ENCODE results near the gene IFNA21. TPM values are rescaled to one million over a fixed set of nuclear protein-coding genes. Genes with fewer than 3 reads are reported as not detected.

The IFNA21 gene
- total and polyA plus RNA-seq, 2 of the 4 experiments (the other 2 are of a cell fraction), result not detected

DNA sequence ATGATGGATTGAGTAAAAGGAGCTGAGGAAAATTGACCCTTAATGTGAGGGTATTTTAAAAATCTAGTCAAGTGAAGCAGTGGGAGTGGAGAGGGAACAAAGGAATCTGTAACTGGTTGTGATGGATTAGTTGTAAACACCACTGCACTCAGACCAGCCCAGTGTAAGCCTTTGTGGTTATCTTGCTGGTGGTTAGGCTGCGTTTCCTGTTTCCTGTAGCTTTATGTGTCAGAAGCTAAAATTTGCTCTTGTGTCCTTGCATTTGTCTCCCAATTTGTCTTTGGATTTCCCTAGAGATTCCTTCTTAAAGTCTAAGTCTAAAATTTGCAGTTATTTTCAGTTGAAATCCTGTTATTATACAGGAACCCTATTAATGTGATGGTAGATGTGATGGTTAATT is 6.3 kb downstream of the IFNA21 start:
- H3K27ac ChIP-seq (ENCODE audit: insufficient read depth, low read length), result no peak overlapping the region
- in situ Hi-C loops (cut with MboI; ENCODE audit: low sequenced_read_pairs), result no loop called here

More for the DNA sequence above, 6.3 kb downstream of the IFNA21 start:
- TF ChIP-seq CHD1 (IDR thresholded peaks at IDR 0.05; ENCODE audit: low read depth, low read length), result no peak
- TF ChIP-seq, protein P1, sequence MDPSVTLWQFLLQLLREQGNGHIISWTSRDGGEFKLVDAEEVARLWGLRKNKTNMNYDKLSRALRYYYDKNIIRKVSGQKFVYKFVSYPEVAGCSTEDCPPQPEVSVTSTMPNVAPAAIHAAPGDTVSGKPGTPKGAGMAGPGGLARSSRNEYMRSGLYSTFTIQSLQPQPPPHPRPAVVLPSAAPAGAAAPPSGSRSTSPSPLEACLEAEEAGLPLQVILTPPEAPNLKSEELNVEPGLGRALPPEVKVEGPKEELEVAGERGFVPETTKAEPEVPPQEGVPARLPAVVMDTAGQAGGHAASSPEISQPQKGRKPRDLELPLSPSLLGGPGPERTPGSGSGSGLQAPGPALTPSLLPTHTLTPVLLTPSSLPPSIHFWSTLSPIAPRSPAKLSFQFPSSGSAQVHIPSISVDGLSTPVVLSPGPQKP (IDR thresholded peaks at IDR 0.05; ENCODE audit: borderline replicate concordance, low read depth, low read length), result no peak
- TF ChIP-seq RFX5 (IDR thresholded peaks at IDR 0.05; ENCODE audit: low read depth, low read length), result no peak
- no peak for TF ChIP-seq CEBPB (IDR thresholded peaks at IDR 0.05; ENCODE audit: low read depth, low read length)
- no peak for TF ChIP-seq MXI1 (IDR thresholded peaks at IDR 0.05; ENCODE audit: borderline replicate concordance, low read depth, low read length)
- no peak for TF ChIP-seq FOS (IDR thresholded peaks at IDR 0.05; ENCODE audit: low read depth, low read length)
- TF ChIP-seq, protein P2, sequence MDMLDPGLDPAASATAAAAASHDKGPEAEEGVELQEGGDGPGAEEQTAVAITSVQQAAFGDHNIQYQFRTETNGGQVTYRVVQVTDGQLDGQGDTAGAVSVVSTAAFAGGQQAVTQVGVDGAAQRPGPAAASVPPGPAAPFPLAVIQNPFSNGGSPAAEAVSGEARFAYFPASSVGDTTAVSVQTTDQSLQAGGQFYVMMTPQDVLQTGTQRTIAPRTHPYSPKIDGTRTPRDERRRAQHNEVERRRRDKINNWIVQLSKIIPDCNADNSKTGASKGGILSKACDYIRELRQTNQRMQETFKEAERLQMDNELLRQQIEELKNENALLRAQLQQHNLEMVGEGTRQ (IDR thresholded peaks at IDR 0.05; ENCODE audit: low read depth, low read length), result no peak
- no peak for TF ChIP-seq MAFK (IDR thresholded peaks at IDR 0.05; ENCODE audit: low read depth, low read length)
- TF ChIP-seq NFE2L2 (IDR thresholded peaks at IDR 0.05; ENCODE audit: low read depth, low read length), result no peak
- TF ChIP-seq POLR2A (IDR thresholded peaks at IDR 0.05; ENCODE audit: low read depth, low read length), result no peak
- no peak for TF ChIP-seq RAD21 (IDR thresholded peaks at IDR 0.05; ENCODE audit: low read length)
- no peak for TF ChIP-seq RCOR1 (IDR thresholded peaks at IDR 0.05; ENCODE audit: insufficient replicate concordance, low read length)
- no peak for TF ChIP-seq MAZ (IDR thresholded peaks at IDR 0.05; ENCODE audit: borderline replicate concordance, low read depth, low read length)
- TF ChIP-seq, protein P3, sequence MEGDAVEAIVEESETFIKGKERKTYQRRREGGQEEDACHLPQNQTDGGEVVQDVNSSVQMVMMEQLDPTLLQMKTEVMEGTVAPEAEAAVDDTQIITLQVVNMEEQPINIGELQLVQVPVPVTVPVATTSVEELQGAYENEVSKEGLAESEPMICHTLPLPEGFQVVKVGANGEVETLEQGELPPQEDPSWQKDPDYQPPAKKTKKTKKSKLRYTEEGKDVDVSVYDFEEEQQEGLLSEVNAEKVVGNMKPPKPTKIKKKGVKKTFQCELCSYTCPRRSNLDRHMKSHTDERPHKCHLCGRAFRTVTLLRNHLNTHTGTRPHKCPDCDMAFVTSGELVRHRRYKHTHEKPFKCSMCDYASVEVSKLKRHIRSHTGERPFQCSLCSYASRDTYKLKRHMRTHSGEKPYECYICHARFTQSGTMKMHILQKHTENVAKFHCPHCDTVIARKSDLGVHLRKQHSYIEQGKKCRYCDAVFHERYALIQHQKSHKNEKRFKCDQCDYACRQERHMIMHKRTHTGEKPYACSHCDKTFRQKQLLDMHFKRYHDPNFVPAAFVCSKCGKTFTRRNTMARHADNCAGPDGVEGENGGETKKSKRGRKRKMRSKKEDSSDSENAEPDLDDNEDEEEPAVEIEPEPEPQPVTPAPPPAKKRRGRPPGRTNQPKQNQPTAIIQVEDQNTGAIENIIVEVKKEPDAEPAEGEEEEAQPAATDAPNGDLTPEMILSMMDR (conservative IDR thresholded peaks at IDR 0.05; ENCODE audit: low read depth, low read length), result no peak
- TF ChIP-seq SMC3 (IDR thresholded peaks at IDR 0.05; ENCODE audit: low read depth, low read length), result no peak
- TF ChIP-seq BHLHE40 (IDR thresholded peaks at IDR 0.05; ENCODE audit: low read depth, low read length), result no peak
- Histone ChIP-seq H2BK5ac (ENCODE audit: low read depth, low read length, poor library complexity, severe bottlenecking) (no peak overlapping the region), H2AK5ac (ENCODE audit: low read depth, low read length) (no peak overlapping the region), H3K79me1 (ENCODE audit: low read depth in 1 of 2, low read length in 2 of 2) (no peaks in the 10 kb centered on the region), H2BK15ac (ENCODE audit: low read depth, low read length) (no peak overlapping the region), H3K9me1 (ENCODE audit: insufficient read depth, low read length) (no peaks in the 10 kb centered on the region), H2AK9ac (replicated peaks; ENCODE audit: low read depth, low read length, poor library complexity) (no peak overlapping the region), H3K9ac (ENCODE audit: low read depth, low read length) (no peak overlapping the region), H3K14ac (replicated peaks; ENCODE audit: low read depth, low read length) (no peak overlapping the region), H3K18ac (ENCODE audit: low read depth, low read length) (no peak overlapping the region), H3K4ac (ENCODE audit: low read depth, low read length) (no peak overlapping the region), H2AFZ (replicated peaks; ENCODE audit: low read length, poor library complexity) (no peak overlapping the region), H4K91ac (ENCODE audit: insufficient read depth, low read depth, low read length) (no peak overlapping the region), H2BK20ac (ENCODE audit: low read depth, low read length) (no peak overlapping the region), H3K4me3 (ENCODE audit: insufficient read depth, low read depth, low read length) (no peak overlapping the region), H3K27me3 (ENCODE audit: control insufficient read depth, insufficient read depth, low read length) (no peaks in the 10 kb centered on the region), H3K23ac (ENCODE audit: low read depth, low read length) (no peak overlapping the region), H3K36me3 (ENCODE audit: control insufficient read depth, insufficient read depth, low read length) (no peaks in the 10 kb centered on the region), H3K56ac (ENCODE audit: extremely low read depth, insufficient read depth, low read length) (no peak overlapping the region), H3K4me2 (ENCODE audit: low read depth, low read length) (no peak overlapping the region), H2BK120ac (ENCODE audit: low read depth, low read length) (no peak overlapping the region), H3K9me3 (ENCODE audit: control insufficient read depth, insufficient read depth, low read length) (no peaks in the 10 kb centered on the region), H4K8ac (ENCODE audit: low read depth in 2 of 2, low read length in 2 of 2) (no peak overlapping the region), H4K20me1 (ENCODE audit: insufficient read depth, low read length) (no peaks in the 10 kb centered on the region), H4K5ac (ENCODE audit: low read depth, low read length) (no peak overlapping the region), H3K4me1 (ENCODE audit: control insufficient read depth, insufficient read depth, low read length) (no peaks in the 10 kb centered on the region)
- ATAC-seq (ENCODE audit: low read depth), result no peak
- dilution Hi-C loops (cut with HindIII; ENCODE audit: low sequenced_read_pairs, unreplicated experiment), result no loop called here
- no TSS peak for BruUV-seq (replicated peaks)
- no peak for DNase-seq
- ChIA-PET CTCF (no interaction called here), POLR2A (ENCODE audit: unreplicated experiment) (no interaction called here)
- no CpG with 5 or more reads among the region's 1 CpG for WGBS, 2 experiments (ENCODE audit: extremely low coverage in 2 of 2, insufficient read length in 1 of 2)
- intact Hi-C loops (cut with micrococcal nuclease), result no loop called here
